Iris pigment epithelial cell (primary cell): ENCODE data around the gene MACIR.

ENCODE experiments used
- DNase-seq: peaks from one replicate; pipeline ENCODE4 v3.0.0-alpha.2; 2011; ENCODE audit warnings: low read depth

The MACIR gene

GRCh38 chr5:103291606-103292005 lies 33.0 kb downstream of the MACIR start:
- no peak for DNase-seq

GRCh38 chr5:103293099-103293498 lies 34.5 kb downstream of the MACIR start:
- no peak for DNase-seq

GRCh38 chr5:103293719-103294118 lies 35.2 kb downstream of the MACIR start:
- DNase-seq = no peak

GRCh38 chr5:103294906-103295305 lies 36.3 kb downstream of the MACIR start:
- no peak for DNase-seq

GRCh38 chr5:103295424-103295823 lies 36.9 kb downstream of the MACIR start:
- no peak for DNase-seq

- DNase-seq = no peak
Observed at GRCh38 chr5:103295871-103296270, 37.3 kb downstream of the MACIR start.

- no peak for DNase-seq
Observed at GRCh38 chr5:103298117-103298516, 39.6 kb downstream of the MACIR start.

- no peak for DNase-seq
Observed at GRCh38 chr5:103298607-103299188, 40.1 kb downstream of the MACIR start.

- peak; percentile 14 for DNase-seq
Observed at GRCh38 chr5:103305809-103306208, 47.2 kb downstream of the MACIR start.

- no peak for DNase-seq
Observed at GRCh38 chr5:103307470-103307869, 48.9 kb downstream of the MACIR start.

GRCh38 chr5:103308774-103309173 lies 50.2 kb downstream of the MACIR start:
- no peak for DNase-seq

- no peak for DNase-seq
Observed at GRCh38 chr5:103313056-103313455, 54.5 kb downstream of the MACIR start.

GRCh38 chr5:103315455-103315854 lies 56.9 kb downstream of the MACIR start:
- no peak for DNase-seq

- DNase-seq = no peak
Observed at GRCh38 chr5:103327451-103327850, 68.9 kb downstream of the MACIR start.

- no peak for DNase-seq
Observed at GRCh38 chr5:103327893-103328292, 69.3 kb downstream of the MACIR start.
